GM18867 (cell line): Measurements from ENCODE around the gene TRIAP1.
A peak's percentile ranks its signal among the peaks of the same experiment; 100 is the strongest.

Experiments used
- ATAC-seq: cut with Tn5 transposase; IDR thresholded peaks from one replicate; pipeline ENCODE4 v1.9.1; 2021; ENCODE audit warnings: mild to moderate bottlenecking, moderate library complexity; ENCODE audit not compliant: unreplicated experiment

Gene TRIAP1

DNA sequence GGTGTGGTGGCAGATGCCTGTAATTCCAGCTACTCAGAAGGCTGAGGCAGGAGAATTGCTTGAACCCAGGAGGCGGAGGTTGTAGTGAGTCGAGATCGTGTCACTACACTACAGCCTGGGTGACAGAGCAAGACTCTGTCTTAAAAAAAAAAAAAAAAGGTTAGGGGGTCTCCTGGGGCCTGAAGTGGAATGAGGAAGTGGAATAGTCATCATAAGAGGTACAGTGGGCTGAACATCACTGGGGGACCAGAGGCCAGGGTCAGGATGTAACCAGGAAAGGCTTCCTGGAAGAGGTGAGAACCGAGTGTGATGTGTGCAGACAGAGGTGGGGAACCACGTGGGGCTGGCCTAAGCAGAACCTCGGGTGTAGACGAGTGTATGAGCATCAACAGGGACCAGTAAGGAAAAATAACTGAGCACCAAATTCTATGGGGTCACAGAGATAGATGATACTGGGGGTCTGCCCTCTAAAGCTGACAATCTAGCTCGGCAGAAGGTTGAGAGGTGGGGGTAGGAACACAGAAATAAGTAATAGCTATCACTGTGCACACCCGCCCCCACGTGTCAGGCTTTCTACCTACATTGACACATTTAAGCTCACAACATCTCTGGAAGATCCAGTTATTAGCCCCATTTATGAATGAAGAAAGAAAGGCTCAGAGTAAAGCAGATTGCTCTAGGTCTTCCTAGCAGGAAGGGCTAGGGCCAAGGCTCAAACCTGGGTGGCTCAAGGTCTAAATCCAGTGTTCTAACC lies 13.2 kb downstream of the TRIAP1 start:
- ATAC-seq: no peak

DNA sequence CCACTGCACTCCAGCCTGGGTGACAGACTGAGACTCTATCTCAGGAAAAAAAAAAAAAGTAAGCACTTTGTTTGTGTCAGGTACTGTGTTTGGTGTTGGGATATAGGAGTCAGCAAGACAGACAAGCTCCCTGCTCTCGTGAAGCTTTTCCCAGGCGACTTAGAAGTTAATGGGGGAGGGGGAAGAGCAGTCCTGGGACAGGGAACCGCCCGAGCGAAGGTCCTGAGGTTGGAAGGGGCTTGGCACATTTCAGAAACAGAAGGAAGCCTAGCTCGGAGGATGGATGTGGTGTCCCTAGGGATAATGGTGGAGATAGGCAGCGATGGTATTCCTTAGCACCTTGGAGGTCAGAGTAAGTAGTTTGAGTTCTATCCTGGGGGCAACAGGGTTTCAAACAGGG lies 16.8 kb downstream of the TRIAP1 start:
- ATAC-seq: no peak

DNA sequence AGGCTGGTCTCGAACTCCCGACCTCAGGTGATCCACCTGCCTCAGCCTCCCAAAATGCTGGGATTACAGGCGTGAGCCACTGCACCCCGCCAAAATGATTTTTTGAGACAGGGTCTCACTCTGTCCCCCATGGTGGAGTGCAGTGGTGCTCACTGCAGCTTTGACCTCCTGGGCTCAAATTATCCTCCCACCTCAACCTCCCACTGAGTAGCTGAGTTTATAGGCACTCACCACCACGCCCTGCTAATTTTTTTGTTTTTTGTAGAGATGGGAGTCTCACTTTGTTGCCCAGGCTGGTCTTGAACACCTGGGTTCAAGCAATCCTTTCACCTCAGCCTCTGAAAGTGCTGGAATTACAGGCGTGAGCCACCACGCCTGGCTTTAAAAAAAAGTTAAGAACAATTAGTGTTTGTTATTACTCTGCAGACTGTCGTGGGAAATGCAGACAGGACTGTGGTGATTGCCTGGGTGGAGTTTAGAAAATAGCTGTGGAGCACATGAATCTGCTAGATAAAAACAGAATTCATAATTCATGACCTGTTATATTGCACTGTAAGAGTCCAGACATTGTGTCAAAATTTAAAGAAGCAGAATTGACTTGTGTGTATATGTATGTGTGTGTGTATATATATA lies 17.5 kb downstream of the TRIAP1 start:
- no peak for ATAC-seq

DNA sequence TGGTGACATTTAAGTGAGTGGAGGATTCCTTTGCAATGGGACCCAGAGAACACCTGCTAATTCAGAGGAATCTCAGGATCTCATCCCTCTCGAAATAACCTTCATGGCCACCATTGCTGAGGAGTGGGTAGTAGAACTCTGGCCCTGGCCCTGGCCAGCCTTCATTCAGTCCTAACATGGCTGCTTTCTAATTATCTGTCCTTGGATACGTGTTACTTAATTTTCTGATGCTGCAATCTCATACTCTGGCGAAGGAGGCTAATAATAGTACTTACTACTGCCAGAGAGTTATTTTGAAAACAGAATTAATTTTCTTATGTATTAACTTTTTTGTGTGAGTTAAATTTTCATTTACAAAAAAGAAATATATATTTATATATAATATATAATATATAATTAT lies 20.4 kb downstream of the TRIAP1 start:
- no peak for ATAC-seq

DNA sequence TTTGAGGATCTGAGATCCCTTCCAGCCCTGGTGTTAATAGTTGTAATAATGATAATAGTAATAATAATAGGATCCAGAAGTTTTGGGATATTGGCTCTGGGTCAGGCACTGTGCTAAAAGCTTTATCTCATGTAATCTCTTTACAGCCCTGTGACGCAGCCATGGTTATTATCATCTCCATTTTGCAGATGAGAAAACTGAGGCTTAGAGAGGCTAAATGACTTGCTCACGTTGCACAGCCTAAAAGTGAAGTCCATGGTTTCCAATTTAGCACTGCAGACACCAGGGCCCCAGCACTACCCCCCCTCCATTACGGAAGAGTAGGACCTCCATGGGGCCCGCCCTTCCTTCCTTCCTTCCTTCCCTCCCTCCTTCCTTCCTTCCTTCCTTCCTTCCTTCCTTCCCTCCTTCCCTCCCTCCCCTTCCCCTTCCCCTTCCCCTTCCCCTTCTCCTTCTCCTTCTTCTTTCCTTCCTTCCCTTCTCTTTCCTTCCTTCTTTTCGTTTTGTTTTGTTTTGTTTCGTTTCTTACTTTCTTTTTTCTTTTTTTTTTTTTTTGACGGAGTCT lies 23.2 kb downstream of the TRIAP1 start:
- no peak for ATAC-seq

DNA sequence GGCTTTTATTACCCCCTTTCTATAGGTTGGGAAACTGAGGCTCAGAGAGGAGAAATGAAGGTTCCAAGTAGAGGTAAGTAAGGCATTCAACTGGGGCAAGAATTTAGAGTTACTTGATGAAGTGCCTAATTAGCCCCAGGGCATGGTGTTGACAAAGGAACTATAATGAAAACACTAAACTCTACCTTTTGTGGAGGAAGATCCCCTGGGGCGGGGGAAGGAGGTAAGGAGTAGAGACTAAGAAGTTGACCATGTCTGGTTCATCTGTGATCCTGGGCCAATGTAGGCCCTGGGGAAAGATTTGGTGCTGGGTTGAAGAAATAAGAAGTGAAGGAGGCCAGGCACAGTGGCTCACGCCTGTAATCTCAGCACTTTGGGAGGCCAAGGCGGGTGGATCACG lies 24.5 kb downstream of the TRIAP1 start:
- ATAC-seq: no peak

DNA sequence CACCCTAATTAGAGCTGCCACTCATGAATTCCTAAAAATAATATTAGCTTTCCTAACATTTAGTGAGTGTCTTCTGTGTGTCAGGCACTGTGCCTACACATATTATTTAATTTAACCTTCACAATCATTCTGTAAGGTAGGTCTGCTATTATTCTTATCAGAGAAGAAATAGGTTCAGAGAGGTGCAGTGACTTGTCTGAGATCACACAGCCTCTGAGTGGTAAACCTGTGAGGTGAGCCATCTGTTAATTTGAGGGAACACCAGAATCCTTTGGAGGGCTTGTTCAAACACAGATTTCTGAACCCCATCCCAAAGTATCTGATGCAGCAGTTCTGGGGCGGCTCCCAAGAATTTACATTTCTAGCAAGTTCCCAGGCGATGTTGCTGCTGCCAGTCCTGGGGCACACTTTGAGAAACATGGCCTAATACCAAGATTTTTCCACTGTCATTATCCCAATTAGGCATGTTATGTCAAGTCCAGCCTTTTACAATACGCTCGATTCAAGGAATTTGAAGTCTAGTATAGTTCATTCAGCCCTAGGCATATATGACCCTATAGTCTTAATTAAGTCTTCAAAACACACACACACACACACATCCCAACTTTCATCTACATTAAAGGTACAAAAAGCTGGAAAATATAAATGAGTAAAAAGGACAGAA lies 28.1 kb downstream of the TRIAP1 start:
- ATAC-seq: no peak

DNA sequence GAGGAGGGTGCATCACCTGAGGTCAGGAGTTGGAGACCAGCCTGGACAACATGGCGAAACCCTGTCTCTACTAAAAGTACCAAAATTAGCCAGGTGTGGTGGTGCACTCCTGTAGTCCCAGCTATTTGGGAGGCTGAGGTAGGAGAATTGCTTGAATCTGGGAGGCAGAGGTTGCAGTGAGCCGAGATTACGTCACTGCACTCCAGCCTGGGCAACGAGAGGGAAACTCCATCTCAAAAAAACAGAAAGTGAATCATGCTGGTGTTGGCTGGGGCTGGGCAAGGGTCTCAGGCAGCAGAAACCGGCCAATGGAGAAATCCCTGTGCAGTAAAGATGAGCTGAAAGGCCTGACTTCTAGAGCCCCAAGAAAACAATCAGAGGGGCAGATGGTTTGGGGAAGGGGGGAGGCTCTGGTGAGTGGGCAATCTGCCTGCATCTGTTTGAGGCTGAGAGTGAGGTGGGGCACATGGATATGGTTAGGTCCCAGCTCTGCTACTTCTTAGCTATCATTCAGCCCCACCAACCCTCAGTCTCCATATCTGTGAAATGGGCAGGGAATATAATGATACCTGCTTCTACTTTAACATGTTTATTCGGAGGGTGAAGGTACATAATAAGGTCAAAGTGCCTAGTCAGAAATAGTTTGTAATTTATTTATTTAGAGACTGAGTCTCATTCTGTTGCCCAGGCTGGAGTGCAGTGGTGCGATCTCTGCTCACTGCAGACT lies 29.5 kb downstream of the TRIAP1 start:
- ATAC-seq: no peak

DNA sequence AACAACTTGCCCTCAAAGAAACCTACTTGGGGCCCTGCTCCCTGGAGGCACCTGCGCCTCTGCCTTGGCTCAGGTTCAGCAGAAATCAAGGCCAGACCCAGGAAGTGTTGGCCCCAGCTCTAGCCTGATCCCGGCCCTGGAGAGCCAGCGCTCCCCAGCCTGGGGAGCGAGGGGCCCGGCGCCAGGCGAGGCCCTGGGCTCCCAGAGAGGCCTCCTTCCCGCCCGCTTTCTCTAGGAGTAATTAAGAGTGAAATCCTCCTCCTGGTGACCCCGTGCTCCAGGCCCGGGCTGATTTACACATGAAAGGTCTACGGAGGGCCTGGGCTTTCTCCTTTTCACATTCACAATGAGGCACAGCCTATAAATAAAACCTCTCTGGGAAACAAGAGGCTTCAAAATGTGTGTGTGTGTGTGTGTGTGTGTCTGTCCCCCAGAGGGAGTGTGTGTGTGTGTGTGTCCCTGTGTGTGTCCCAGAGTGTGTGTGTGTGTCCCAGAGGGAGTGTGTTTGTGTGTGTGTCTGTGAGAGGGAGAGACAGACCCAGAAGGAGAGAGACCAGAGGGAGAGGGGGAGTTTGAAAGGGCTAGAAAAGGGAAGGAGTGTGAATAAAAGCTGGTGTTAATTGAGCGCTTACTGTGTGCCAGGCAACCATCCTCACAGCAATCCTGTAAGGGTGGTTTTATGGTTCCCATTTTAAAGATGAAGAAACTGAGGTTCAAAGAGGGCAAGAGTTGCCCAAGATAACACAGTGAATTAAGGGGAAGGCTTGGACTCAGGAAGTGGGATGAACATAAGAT lies 32.1 kb downstream of the TRIAP1 start:
- ATAC-seq: no peak

DNA sequence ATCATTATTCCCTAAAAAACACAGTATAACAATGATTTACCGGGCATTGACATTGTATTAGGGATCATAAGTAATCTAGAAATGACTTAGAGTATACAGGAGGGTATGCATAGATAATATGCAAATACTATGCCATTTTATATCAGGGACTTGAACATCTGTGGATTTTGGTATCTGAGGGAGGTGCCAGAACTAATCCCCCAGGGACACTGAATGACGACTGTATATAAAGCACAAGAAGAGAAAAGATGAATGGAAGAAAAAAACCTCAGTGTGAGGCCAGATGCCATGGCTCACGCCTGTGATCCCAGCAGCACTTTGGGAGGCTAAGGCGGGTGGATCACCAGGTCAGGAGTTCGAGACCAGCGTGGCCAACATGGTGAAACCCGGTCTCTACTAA lies 33.8 kb downstream of the TRIAP1 start:
- ATAC-seq: no peak

DNA sequence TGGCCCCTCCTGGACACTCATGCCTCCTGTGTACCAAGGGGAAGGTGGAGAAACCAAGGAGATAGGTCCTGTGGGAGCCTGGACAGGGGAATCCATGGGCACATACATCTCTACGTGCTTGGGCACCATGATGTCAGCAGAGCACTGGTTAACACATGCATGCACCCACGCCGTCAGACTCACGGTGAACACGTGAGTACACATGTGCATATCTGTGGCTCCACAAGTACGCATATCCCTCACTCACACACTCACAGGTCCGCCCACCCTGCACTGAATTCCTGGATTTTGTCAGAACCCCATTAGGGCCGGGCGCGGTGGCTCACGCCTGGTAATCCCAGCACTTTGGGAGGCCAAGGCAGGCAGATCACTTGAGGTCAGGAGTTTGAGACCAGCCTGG lies 37.4 kb downstream of the TRIAP1 start:
- no peak for ATAC-seq

DNA sequence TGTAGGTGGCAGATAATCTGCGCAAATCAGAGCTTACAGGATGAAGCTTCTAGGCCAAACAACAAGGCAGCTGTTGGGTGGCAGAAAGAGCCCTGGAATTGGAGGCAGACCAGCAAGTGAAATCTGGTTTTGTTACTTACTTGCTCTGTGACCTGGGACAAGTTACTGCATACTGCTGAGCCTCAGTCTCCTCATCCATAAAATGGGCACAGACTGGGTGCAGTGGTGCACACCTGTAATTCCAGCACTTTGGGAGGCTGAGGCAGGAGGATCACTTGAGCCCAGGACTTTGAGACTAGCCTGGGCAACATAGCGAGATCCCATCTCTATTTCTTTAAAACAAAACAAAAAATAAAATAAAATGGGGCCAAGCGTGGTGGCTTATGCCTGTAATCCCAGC lies 39.6 kb downstream of the TRIAP1 start:
- no peak for ATAC-seq

DNA sequence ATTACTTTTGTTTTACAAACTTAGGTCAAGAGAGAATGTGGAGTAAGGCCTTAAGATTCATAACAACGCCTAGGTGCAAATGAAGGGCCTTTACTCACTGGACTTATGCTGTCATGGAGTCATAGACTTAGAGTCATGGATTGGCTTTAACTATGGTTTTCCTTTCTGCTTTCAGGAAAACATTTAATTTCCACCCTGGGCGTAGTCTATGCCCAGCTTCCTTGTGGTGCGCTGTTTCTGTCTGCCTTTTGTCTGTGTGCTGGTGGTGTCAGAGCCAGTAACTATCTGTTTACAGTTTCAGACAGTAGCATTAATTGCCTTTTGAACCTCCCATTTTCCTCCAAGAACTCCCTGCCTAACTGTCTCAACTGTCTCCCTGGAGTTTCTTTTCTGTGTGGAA lies 40.1 kb downstream of the TRIAP1 start:
- no peak for ATAC-seq

DNA sequence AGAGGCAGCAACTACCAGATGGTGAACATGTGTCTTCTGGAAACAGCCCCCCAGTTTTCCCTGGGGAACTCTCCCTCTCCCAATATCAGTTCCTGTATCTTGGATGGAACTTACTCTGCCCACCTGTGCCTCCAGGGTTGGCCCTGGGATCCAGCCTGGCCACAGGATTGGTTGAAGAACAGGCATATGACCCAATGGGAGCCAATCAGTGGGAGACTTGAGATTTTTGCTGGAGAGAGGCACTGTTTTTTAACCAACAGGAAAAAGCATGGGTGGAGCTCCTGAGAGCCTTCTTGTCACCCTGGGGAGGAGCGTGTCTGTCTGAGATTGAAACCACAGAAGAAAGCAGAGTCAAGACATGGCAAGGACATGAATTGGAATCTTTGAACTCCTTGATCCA lies 41.9 kb downstream of the TRIAP1 start:
- ATAC-seq: no peak

DNA sequence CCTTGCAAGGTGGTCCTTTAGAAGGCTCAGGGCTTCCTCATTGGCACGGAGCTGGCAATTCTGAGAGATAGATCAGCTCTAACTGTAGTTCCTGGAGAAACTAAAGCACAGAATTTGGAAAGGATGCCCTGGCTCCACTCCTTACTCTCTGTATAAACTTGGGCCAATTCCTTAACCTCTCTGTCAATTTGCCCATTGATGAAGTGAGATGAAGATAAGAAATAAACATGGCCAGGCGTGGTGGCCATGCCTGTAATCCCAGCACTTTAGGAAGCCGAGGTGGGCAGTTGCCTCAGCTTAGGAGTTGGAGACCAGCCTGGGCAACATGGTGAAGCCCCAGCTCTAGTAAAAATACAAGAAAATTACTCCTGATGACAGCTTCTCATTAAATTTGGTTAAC lies 42.3 kb downstream of the TRIAP1 start:
- no peak for ATAC-seq

DNA sequence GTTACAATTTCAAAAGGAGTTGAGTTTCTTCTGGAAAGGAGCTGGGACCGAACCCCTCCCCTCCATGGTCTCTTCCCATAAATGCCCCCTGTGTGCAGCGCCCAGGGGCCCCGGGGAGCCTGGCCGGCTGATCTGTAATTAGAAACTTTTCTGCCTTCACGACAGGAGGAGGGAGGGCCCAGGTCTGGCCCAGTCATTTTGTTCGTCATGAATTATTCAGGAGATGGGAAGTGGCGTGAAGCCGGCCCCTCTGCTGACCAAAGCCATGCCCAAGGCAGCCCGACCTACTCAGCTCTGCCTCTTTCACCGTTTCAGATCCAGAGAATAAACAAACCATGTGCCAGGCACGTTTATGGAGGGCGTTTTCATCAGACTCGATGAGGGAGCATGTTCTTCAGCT lies 44.0 kb downstream of the TRIAP1 start:
- no peak for ATAC-seq

DNA sequence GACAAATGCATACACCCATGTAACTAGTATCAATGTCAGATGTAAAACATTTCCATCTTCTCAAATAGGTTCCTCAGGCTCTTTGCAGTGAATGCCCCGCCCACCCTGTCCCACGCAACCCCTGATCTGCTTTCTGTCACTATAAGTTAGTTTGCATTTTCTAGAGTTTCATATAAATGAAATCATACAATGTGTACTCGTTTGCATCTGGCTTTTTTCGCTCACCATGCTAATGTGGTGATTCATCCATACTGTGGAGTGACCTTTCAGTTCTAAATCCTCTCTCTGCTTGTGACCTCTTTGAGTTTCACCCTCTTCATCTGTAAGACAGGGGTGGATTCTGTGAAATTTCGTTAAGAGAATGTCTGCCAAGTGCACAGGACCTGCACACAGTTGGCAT lies 46.7 kb downstream of the TRIAP1 start:
- ATAC-seq: peak; percentile 48

DNA sequence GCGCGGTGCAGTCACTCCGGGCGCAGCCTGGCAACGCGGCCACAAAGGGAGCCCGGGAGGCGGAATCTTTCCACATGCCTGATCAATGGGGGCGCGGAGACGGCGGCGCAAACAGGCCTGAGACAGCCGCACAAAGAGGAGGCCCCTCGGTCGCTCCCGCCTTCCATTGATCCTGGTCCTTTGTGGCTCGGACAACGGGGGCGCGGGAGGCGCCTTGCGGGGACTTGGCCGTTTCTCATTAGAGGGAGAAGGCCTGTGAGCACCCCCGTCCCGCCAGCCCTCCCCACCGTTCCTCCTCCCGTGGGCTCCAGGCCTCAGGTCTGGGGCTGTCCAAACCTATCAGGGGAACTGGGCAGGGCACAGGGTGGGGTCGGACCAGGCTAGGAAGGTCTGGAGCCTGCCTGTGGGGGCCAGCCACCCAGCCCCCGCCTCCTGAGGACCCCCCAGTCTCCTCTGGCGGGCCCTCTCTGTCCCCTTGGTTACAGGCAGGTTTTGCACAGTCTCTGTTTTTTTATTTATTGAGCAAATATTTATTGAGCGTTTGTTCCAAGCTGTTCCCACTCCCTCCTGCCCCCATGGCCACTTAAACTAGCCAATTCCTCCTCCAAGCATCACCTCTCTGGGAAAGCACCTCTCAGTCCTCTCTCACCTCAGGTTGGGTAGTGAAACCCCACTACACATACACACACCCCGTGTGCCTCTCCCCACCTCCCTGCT lies 48.2 kb downstream of the TRIAP1 start:
- ATAC-seq: no peak

DNA sequence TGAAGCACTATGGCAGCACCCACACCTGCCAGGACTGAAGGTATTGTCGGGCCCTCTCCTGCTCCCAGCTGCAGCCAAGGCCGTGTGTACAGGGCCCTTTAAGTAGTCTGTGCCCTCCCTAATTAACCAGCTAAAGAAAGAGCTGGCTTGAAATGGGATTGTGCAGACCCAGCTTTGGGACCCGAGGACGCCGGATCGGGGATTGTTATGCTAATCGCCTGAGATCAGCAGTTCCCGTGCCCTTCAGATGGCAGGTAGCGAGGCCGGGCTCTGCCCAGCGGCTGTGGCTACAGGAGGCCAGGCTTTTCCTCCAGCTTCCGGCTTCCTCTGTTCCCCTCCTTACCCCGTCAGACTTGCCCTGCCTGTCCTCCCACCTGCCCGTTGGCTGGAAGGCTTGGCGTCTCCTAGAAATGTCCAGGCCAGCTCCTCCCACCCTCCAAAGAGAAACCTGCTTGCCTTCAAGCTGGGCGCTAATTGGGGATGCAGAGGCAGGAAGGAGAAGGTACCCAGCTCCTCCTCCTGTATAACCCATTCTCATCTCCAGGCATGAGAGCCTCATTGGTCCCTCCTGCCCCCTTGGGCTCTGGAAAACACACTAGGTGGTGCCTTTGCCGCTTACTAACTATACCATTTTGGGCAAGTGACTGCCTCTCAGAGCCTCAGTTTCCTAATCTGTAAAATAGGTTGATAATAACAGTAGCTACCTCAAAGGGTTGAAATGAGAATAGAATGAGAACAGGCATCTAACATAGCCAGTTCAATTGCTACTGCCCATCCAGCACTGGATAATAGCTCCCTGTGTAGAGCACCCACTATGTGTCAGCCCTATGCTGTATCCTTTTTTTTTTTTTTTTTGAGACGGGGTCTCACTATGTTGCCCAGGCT lies 51.5 kb downstream of the TRIAP1 start:
- ATAC-seq: no peak
